Coronary artery (tissue), 2 donors: ENCODE results near the gene SDCCAG8.
A peak's percentile ranks its signal among the peaks of the same experiment; 100 is the strongest.

Source experiments
- DNase-seq: peaks from one replicate; pipeline ENCODE4 v3.0.0-alpha.2; 2017; ENCODE audit warnings: low spot score
- H3K27ac ChIP-seq, 2 donors: fragments of 200-600 bp; sonication (generic); one replicate each; pipeline ENCODE4 v1.5.1; 2016 to 2019
- H3K4me3 ChIP-seq: fragments of 200-600 bp; sonication (generic); 2 replicates; pipeline ENCODE4 v1.5.1; 2016; ENCODE audit warnings: mild to moderate bottlenecking, moderate library complexity
- TF ChIP-seq, protein P1 (sequence below): fragments of 200-600 bp; sonication (generic); IDR thresholded peaks from one replicate; pipeline ENCODE4 v1.5.1; 2019; ENCODE audit warnings: antibody characterized with exemption

The SDCCAG8 gene

DNA sequence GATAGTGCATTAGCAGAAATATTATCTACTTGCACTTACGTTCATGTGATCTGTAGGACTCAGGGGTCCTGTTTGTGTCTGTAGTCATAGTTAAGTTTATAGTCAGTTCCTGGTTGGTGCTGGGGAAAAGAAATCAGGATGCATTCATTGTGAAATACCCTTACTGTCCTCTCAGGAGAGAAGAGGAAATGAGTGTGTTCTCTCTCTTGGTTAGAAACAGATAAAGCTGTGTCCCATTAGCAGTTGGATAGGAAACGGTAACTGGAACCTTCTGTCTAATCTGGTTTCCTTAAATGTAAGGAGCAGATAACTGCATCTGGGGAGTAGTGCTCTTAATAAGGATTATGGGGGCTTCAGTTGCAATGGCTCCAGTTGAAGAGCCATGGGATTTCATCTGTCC, 8.9 kb downstream of the SDCCAG8 start:
- TF ChIP-seq, protein P1, sequence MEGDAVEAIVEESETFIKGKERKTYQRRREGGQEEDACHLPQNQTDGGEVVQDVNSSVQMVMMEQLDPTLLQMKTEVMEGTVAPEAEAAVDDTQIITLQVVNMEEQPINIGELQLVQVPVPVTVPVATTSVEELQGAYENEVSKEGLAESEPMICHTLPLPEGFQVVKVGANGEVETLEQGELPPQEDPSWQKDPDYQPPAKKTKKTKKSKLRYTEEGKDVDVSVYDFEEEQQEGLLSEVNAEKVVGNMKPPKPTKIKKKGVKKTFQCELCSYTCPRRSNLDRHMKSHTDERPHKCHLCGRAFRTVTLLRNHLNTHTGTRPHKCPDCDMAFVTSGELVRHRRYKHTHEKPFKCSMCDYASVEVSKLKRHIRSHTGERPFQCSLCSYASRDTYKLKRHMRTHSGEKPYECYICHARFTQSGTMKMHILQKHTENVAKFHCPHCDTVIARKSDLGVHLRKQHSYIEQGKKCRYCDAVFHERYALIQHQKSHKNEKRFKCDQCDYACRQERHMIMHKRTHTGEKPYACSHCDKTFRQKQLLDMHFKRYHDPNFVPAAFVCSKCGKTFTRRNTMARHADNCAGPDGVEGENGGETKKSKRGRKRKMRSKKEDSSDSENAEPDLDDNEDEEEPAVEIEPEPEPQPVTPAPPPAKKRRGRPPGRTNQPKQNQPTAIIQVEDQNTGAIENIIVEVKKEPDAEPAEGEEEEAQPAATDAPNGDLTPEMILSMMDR: no peak
- peak overlapping the region in 1 of 2 donors; percentile 64 for H3K27ac ChIP-seq
- no peak for DNase-seq
- H3K4me3 ChIP-seq: no peak overlapping the region

DNA sequence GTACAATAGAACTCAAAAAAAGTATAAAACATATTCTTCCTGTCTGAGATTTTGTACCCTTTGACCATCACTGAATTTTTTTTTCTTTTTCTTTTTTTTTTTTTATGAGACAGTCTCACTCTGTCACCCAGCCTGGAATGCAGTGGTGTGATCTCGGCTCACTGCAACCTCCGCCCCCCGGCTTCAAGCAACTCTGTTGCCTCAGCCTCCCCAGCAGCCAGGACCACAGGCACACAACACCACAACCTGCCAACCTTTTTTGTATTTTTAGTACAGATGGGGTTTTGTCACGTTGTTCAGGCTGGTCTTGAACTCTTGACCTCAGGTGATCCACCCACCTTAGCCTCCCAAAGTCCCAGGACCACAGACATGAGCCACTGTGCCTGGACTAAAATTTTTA, 10.4 kb downstream of the SDCCAG8 start:
- no peak for DNase-seq
- Histone ChIP-seq H3K27ac (no peak overlapping the region), H3K4me3 (no peak overlapping the region)
- TF ChIP-seq, protein P1: no peak

DNA sequence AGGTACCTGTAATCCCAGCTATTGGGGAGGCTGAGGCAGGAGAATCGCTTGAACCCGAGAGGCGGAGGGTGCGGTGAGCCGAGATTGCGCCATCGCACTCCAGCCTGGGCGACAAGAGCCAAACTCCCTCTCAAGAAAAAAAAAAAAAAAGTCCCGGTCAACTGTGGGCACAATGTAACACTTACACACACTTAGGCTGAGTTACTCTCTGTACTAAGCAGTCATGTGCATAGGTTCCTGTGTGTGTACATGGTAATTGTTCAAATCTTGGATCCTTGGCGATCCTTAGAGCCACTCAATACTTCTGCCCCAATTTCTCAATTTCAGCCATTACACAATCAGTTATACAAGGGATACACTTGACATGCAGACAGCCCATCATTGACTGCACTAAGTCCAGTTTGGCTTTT, 11.6 kb downstream of the SDCCAG8 start:
- H3K27ac ChIP-seq: peak overlapping the region; percentile 38 to 47
- DNase-seq: no peak
- H3K4me3 ChIP-seq: no peak overlapping the region
- TF ChIP-seq, protein P1: no peak

DNA sequence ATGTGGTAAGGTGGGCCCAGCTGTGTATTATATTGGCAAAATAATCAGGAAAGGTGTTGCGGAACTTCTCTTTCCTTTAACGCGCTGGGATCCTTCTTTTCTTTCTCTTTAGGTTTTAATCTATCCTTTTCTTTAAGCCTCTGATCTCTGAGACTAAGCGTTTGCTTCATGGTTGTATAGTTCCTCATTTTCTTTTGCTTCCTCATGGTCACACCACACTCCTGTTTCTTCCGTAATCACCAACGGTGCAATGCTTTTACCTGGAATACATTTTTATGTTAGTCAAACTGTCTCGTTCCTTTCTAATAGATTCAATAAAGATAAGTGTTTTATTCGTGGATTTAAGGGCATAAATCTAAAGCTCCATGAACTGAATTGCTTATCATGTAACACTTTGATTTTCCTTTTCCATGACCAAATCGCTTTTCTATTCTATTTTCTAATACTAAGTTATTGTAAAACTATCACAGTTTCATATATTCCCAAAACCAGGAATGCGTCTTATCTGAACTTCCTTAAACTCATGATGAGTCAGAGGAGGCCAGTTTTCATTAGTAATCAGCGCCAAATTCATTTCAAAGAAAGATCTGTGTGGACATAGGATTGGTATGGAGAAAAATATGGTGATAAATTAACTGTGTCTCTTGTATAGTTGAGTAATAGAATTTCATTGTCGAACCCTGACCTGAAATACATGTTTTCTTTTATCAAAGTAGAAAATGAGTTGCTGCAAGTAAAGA, 12.2 kb downstream of the SDCCAG8 start:
- TF ChIP-seq, protein P1: no peak
- no peak for DNase-seq
- Histone ChIP-seq H3K4me3 (peak overlapping the region; percentile 39), H3K27ac (peak overlapping the region; percentile 38 to 47)

DNA sequence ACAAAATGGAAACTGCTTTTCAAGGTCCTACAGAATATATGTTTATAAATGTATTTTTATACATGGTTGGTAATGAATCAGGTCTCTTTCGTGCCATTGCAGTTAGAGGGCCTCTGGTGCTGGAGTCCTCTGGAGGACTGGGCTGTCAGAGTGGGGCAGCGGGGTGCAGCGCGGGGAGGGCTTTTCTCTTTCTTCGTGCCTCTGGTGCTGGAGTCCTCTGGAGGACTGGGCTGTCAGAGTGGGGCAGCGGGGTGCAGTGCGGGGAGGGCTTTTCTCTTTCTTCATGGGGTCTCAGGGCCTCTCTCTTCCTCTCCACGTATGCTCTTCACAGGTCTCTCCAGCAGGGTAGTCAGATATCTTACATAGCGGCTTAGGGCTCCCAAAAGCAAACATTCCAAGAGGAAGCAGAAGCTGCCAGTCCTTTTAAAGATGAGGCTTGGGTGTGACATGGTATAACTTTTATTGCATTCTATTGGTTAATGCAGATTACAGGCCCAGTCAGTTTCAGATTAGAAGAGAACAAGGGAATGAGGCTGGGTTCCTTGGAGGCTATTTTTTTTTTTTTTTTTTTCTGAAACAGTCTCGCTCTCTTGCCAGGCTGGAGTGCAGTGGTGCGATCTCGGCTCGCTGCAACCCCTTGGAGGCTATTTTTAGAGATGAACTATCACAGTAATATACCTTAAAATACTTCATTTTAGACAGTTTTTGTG, 13.1 kb downstream of the SDCCAG8 start:
- DNase-seq: no peak
- H3K27ac ChIP-seq: peak overlapping the region in 1 of 2 donors; percentile 60
- H3K4me3 ChIP-seq: peak overlapping the region; percentile 39
- TF ChIP-seq, protein P1: no peak

DNA sequence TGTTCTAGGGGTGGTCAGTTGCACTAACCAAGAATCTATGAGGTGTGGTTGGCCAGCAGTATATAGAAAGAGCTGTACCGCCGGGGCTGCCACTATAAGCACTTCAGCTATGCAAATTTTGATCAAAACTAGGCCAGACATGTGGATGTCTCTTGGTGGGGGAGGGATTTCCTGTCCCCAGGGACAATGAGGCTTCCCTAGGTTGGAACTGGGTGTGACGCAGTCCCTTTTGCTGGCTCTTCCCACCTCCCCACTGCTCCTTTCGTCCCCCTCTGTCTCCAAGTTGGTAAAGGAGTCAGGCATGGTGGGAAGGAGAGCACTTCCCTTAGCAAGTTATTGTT, 13.6 kb downstream of the SDCCAG8 start:
- no peak for DNase-seq
- TF ChIP-seq, protein P1: no peak
- peak overlapping the region; percentile 39 for H3K4me3 ChIP-seq
- peak overlapping the region in 1 of 2 donors; percentile 60 for H3K27ac ChIP-seq
